GM23338 (cell line): Measurements from ENCODE around the gene SIPA1. TPM values are rescaled to one million over a fixed set of nuclear protein-coding genes. Genes with fewer than 3 reads are reported as not detected.

ENCODE experiments used
- ATAC-seq: fragments of 200-7000 bp; cut with Tn5 transposase; 3 replicates; pipeline ENCODE4 v1.9.1; 2020
- DNase-seq: peaks from one replicate; pipeline ENCODE4 v3.0.0-alpha.2; 2015; ENCODE audit warnings: low spot score
- H2AFZ ChIP-seq: fragments of 200-600 bp; sonication (generic); 2 replicates; pipeline ENCODE4 v1.8.0; 2016; ENCODE audit warnings: antibody characterized with exemption, mild to moderate bottlenecking, moderate library complexity
- H3F3A ChIP-seq: fragments of 200-600 bp; sonication (generic); replicated peaks from 2 replicates; pipeline ENCODE4 v1.8.0; 2017; ENCODE audit warnings: antibody characterized with exemption, mixed run types, low read depth
- H3K27ac ChIP-seq: fragments of 200-600 bp; sonication (generic); 2 replicates; pipeline ENCODE4 v1.6.1; 2016; ENCODE audit warnings: low read depth
- H3K27me3 ChIP-seq: fragments of 200-600 bp; sonication (generic); 2 replicates; pipeline ENCODE4 v1.8.0; 2016; ENCODE audit warnings: mild to moderate bottlenecking, mixed run types, moderate library complexity; ENCODE audit not compliant: insufficient read depth
- H3K36me3 ChIP-seq: fragments of 200-600 bp; sonication (generic); 2 replicates; pipeline ENCODE4 v1.8.0; 2016; ENCODE audit warnings: mild to moderate bottlenecking; ENCODE audit not compliant: insufficient read depth
- H3K4me1 ChIP-seq: fragments of 200-600 bp; sonication (generic); 2 replicates; pipeline ENCODE4 v1.8.0; 2016; ENCODE audit warnings: mild to moderate bottlenecking, moderate library complexity; ENCODE audit not compliant: insufficient read depth
- H3K4me2 ChIP-seq: fragments of 200-600 bp; sonication (generic); 2 replicates; pipeline ENCODE4 v1.7.1; 2017; ENCODE audit warnings: mixed run types
- H3K4me3 ChIP-seq: fragments of 200-600 bp; sonication (generic); 2 replicates; pipeline ENCODE4 v1.6.1; 2016; ENCODE audit warnings: mixed run types
- H3K79me2 ChIP-seq: fragments of 200-600 bp; sonication (generic); replicated peaks from 2 replicates; pipeline ENCODE4 v1.8.0; 2017; ENCODE audit warnings: mild to moderate bottlenecking; ENCODE audit not compliant: insufficient read depth
- H3K9me2 ChIP-seq: fragments of 200-600 bp; sonication (generic); 2 replicates; pipeline ENCODE4 v1.8.0; 2017; ENCODE audit not compliant: insufficient read depth
- H4K20me1 ChIP-seq: fragments of 200-600 bp; sonication (generic); replicated peaks from 2 replicates; pipeline ENCODE4 v1.8.0; 2017; ENCODE audit warnings: mild to moderate bottlenecking; ENCODE audit not compliant: insufficient read depth
- H3K27ac Mint-ChIP-seq: 2 replicates; pipeline ENCODE4 v1.8.0; 2020; ENCODE audit warnings: inconsistent platforms, mild to moderate bottlenecking, moderate library complexity, mixed read lengths
- H3K27me3 Mint-ChIP-seq: 3 replicates; pipeline ENCODE4 v1.8.0; 2022; ENCODE audit warnings: low read depth, mild to moderate bottlenecking, moderate library complexity, mixed read lengths, inconsistent platforms; ENCODE audit not compliant: insufficient read depth, poor library complexity
- H3K36me3 Mint-ChIP-seq: 3 replicates; pipeline ENCODE4 v1.8.0; 2021; ENCODE audit warnings: low read depth, mild to moderate bottlenecking, inconsistent platforms, moderate library complexity, mixed read lengths
- H3K4me1 Mint-ChIP-seq: 3 replicates; pipeline ENCODE4 v1.8.0; 2020; ENCODE audit warnings: mild to moderate bottlenecking, inconsistent platforms, mixed read lengths
- H3K4me3 Mint-ChIP-seq: 3 replicates; pipeline ENCODE4 v1.8.0; 2021; ENCODE audit warnings: moderate library complexity, mild to moderate bottlenecking, inconsistent platforms, mixed read lengths
- H3K9me3 Mint-ChIP-seq: 3 replicates; pipeline ENCODE4 v1.8.0; 2020; ENCODE audit warnings: moderate library complexity, mild to moderate bottlenecking, inconsistent platforms, mixed read lengths
- CREB1 ChIP-seq: fragments of 250-450 bp; sonication (Bioruptor Pico); IDR thresholded peaks from 2 replicates; pipeline ENCODE4 v1.5.0; 2020; ENCODE audit warnings: low read depth, mild to moderate bottlenecking, moderate library complexity
- EZH2phosphoT487 ChIP-seq: fragments of 200-600 bp; sonication (generic); IDR thresholded peaks from one replicate; pipeline ENCODE4 v1.8.1; 2018; ENCODE audit warnings: antibody characterized with exemption; ENCODE audit not compliant: unreplicated experiment
- JUNB ChIP-seq: IDR thresholded peaks from one replicate; pipeline ENCODE4 v1.6.1; 2016; ENCODE audit warnings: antibody characterized with exemption; ENCODE audit not compliant: unreplicated experiment
- POLR2AphosphoS5 ChIP-seq: IDR thresholded peaks from 2 replicates; pipeline ENCODE4 v1.6.1; 2016; ENCODE audit warnings: antibody characterized with exemption, low read depth
- REST ChIP-seq: IDR thresholded peaks from one replicate; pipeline ENCODE4 v1.6.1; 2018; ENCODE audit warnings: antibody characterized with exemption; ENCODE audit not compliant: unreplicated experiment
- ZNF114 ChIP-seq: fragments of 250-450 bp; sonication (Bioruptor Pico); IDR thresholded peaks from 2 replicates; pipeline ENCODE4 v1.5.0; 2020; ENCODE audit warnings: mild to moderate bottlenecking, moderate library complexity
- ZNF331 ChIP-seq: fragments of 250-450 bp; sonication (Bioruptor Pico); IDR thresholded peaks from 2 replicates; pipeline ENCODE4 v1.5.0; 2020; ENCODE audit warnings: low read depth, mild to moderate bottlenecking, moderate library complexity
- polyA plus RNA-seq: library from polyadenylated mRNA; unstranded; fragments of >200 nt; fragmentation: Nextera tagmentation; extraction: Ambion mirVana; gene quantifications from 2 replicates; pipeline ENCODE4 v1.2.1, GENCODE V29; 2016
- total RNA-seq: library from RNA; depleted of rRNA; stranded (reverse); fragments of >200 nt; shearing (Covaris generic); gene quantifications from 2 replicates; pipeline ENCODE4 v1.2.3, GENCODE V29; 2014

The SIPA1 gene
- total and polyA plus RNA-seq, 2 experiments from 2014 or later, result 50.1 to 54.6 TPM

- Histone ChIP-seq H3K27ac (peak within 1 kb of the TSS; percentile 87), H3K4me3 (peak within 1 kb of the TSS; percentile 95), H3K36me3 (peaks cover 6% of the 10 kb centered on the region; the same call in 1 of the 2 replicates), H3F3A (no peaks in the 10 kb centered on the region), H3K27me3 (no peaks in the 10 kb centered on the region), H4K20me1 (no peaks in the 10 kb centered on the region; the same call in 1 of the 2 replicates), H3K4me1 (no peaks in the 10 kb centered on the region; the same call in 1 of the 2 replicates), H3K4me2 (peak within 1 kb of the TSS; percentile 98), H2AFZ (peak within 1 kb of the TSS; percentile 97), H3K9me2 (no peaks in the 10 kb centered on the region), H3K79me2 (peaks cover 14% of the 10 kb centered on the region)
- peak; percentile 90 for ATAC-seq
- peaks cover 7% of the 10 kb centered on the region for H3K27me3 Mint-ChIP-seq
- peak; percentile 95 for DNase-seq
- no peak for TF ChIP-seq ZNF114 (CRISPR knock-in tag)
- peak; percentile 91 for TF ChIP-seq JUNB
- peak; percentile 71 for TF ChIP-seq CREB1 (CRISPR knock-in tag)
- peak; percentile 43; the same call in 1 of the 2 replicates for TF ChIP-seq POLR2AphosphoS5
- H3K36me3 Mint-ChIP-seq, result peaks cover 29% of the 10 kb centered on the region
- H3K9me3 Mint-ChIP-seq, result no peaks in the 10 kb centered on the region
- peaks cover 7% of the 10 kb centered on the region for H3K4me1 Mint-ChIP-seq
- peak within 1 kb of the TSS; percentile 87 for H3K4me3 Mint-ChIP-seq
- peak within 1 kb of the TSS; percentile 93 for H3K27ac Mint-ChIP-seq
Measured at GRCh38 chr11:65662799-65663638, 25.1 kb downstream of the SIPA1 start, which contains the start of gene RELA. Gene RELA (minus strand): TSS chr11:65662916. CDS start chr11:65662832, 84 bp downstream.

GRCh38 chr11:65663639-65664200, 25.8 kb downstream of the SIPA1 start:
- Histone ChIP-seq H3K4me1 (no peaks in the 10 kb centered on the region; the same call in 1 of the 2 replicates), H3K4me3 (peak overlapping the region; percentile 95), H3F3A (no peaks in the 10 kb centered on the region), H2AFZ (peak overlapping the region; percentile 97), H3K79me2 (peaks cover 14% of the 10 kb centered on the region), H3K36me3 (0 out of 2 replicates have a peak, but pooled peaks cover 4% of the 10 kb centered on the region), H4K20me1 (no peaks in the 10 kb centered on the region), H3K27ac (peak overlapping the region; percentile 87), H3K27me3 (no peaks in the 10 kb centered on the region), H3K9me2 (no peaks in the 10 kb centered on the region), H3K4me2 (peak overlapping the region; percentile 78)
- Mint-ChIP-seq H3K4me3 (peak overlapping the region; percentile 87), H3K4me1 (peaks cover 7% of the 10 kb centered on the region), H3K27me3 (peaks cover 7% of the 10 kb centered on the region), H3K9me3 (no peaks in the 10 kb centered on the region), H3K36me3 (peaks cover 22% of the 10 kb centered on the region), H3K27ac (peak overlapping the region; percentile 93; the same call in 1 of the 2 replicates)
- peak; percentile 41 for ATAC-seq
- TF ChIP-seq ZNF331 (CRISPR knock-in tag) (no peak), POLR2AphosphoS5 (0 out of 2 replicates have a peak, but pooled peaks have one; percentile 7)
- DNase-seq, result peak; percentile 60

- H3K4me1 Mint-ChIP-seq, result no peaks in the 10 kb centered on the region
- ATAC-seq, result no peak
- H3K4me3 Mint-ChIP-seq, result no peak overlapping the region
- TF ChIP-seq POLR2AphosphoS5, result no peak
- TF ChIP-seq EZH2phosphoT487, result no peak
- TF ChIP-seq REST, result no peak
Measured at GRCh38 chr11:65672180-65672860, 34.4 kb downstream of the SIPA1 start.

More at GRCh38 chr11:65672180-65672860, 34.4 kb downstream of the SIPA1 start:
- no peaks in the 10 kb centered on the region for H3K36me3 ChIP-seq
- no peak for DNase-seq
- H4K20me1 ChIP-seq, result no peaks in the 10 kb centered on the region
- H3K27ac ChIP-seq, result no peak overlapping the region
- H3K79me2 ChIP-seq, result no peaks in the 10 kb centered on the region
- H3F3A ChIP-seq, result no peaks in the 10 kb centered on the region
- no peaks in the 10 kb centered on the region for H3K27me3 ChIP-seq
- H3K4me2 ChIP-seq, result no peak overlapping the region
- Mint-ChIP-seq H3K9me3 (no peaks in the 10 kb centered on the region), H3K27me3 (no peaks in the 10 kb centered on the region), H3K36me3 (no peaks in the 10 kb centered on the region), H3K27ac (no peak overlapping the region)
- H3K4me1 ChIP-seq, result no peaks in the 10 kb centered on the region
- no peak overlapping the region for H2AFZ ChIP-seq
- no peak overlapping the region for H3K4me3 ChIP-seq
- H3K9me2 ChIP-seq, result no peaks in the 10 kb centered on the region
